Hepatic stellate cell (primary cell): ENCODE measurements around the gene TACC3.

ENCODE experiments used
- DNase-seq: peaks from one replicate; pipeline ENCODE4 v3.0.0; 2011; ENCODE audit warnings: low spot score

Gene TACC3

DNA sequence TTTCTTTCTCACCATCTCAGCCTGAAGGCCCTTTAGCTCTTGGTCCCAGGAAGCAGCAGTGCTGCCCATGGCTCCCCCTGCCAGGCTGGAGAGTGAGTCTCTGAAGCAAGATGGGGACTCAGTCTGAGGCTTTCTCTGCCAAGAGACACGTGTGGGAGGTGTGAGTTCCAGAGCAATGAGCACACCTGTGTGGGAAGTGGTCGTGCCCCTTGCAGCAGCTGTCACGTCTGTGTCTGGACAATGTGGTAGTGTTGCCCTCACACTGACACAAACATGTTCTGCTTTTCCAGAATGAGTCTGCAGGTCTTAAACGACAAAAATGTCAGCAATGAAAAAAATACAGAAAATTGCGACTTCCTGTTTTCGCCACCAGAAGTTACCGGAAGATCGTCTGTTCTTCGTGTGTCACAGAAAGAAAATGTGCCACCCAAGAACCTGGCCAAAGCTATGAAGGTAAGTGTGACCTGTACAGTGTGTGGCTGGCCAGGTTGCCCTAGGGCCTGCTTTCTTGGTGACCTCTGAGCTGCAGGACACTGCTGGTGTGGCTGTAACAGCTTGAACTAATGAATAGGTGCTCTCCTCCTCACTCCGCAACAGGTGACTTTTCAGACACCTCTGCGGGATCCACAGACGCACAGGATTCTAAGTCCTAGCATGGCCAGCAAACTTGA lies 1.9 kb downstream of the TACC3 start:
- DNase-seq, result no peak

DNA sequence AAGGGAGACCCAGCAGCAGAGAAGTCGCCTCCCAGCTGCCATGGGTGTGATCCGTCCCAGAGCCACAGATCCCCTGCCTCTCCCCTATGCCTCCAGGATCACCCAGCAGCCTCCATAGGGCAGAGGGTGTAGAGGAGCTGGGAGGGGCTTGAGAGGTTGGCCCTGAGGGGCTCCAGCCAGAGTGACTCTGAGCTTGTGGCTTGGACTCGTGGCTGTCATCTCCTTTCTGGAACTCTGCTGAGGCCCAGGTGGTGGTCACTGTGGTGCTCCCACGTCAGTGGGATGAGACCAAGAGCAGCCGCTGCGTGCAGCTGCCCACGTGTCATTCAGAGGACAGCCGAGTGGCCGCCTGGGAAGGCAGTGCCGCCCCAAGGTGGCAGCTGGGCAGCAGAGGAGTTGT lies 4.2 kb downstream of the TACC3 start:
- DNase-seq, result no peak

GRCh38 chr4:1726146-1726934 lies 5.0 kb downstream of the TACC3 start:
- peak; percentile 90 for DNase-seq

DNA sequence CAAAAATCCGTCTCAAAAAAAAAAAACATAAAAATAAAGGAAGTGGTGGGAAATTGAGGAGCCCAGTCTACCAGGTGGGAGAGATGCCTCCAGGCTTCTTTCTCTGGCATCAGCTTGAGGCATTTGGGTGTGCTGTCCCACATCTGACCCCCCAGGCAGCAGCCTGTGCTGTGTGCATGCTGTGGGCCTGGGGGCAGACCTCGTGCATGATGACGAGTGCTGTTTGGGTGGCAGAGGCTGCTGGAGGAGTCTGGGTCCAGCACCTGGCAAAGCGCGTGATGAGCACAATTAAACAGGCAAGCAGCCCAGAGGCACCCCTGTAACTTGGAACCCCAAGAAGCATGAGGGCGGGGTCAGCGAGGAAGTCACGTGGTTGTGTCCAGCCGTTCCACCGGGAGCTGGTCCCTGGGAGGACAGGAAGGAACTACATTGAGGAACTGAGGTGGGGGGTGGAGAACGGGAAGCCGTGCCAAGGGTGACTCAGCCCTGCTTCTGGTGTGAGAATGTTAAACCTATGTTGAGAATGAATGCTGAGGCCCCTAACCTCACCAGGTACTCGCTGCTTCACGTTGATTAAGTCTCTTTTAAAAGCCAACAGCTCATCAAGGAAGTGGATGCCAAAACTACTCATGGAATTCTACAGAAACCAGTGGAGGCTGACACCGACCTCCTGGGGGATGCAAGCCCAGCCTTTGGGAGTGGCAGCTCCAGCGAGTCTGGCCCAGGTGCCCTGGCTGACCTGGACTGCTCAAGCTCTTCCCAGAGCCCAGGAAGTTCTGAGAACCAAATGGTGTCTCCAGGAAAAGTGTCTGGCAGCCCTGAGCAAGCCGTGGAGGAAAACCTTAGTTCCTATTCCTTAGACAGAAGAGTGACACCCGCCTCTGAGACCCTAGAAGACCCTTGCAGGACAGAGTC lies 6.1 kb downstream of the TACC3 start:
- peak; percentile 77 for DNase-seq

DNA sequence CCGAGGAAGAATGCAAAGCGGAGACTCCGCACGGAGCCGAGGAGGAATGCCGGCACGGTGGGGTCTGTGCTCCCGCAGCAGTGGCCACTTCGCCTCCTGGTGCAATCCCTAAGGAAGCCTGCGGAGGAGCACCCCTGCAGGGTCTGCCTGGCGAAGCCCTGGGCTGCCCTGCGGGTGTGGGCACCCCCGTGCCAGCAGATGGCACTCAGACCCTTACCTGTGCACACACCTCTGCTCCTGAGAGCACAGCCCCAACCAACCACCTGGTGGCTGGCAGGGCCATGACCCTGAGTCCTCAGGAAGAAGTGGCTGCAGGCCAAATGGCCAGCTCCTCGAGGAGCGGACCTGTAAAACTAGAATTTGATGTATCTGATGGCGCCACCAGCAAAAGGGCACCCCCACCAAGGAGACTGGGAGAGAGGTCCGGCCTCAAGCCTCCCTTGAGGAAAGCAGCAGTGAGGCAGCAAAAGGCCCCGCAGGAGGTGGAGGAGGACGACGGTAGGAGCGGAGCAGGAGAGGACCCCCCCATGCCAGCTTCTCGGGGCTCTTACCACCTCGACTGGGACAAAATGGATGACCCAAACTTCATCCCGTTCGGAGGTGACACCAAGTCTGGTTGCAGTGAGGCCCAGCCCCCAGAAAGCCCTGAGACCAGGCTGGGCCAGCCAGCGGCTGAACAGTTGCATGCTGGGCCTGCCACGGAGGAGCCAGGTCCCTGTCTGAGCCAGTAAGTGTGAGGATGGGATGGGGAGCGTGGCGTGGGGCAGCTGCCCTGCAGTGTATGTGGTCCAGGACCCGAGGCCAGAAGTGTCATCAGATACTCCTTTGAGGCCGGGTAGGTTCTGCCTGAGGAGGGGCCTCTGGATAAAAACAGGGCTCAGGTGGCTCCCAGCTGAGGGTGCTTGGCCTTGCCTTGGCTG lies 7.0 kb downstream of the TACC3 start:
- no peak for DNase-seq

GRCh38 chr4:1730532-1731135 lies 9.3 kb downstream of the TACC3 start:
- no peak for DNase-seq

GRCh38 chr4:1731180-1731579 lies 9.9 kb downstream of the TACC3 start:
- no peak for DNase-seq

DNA sequence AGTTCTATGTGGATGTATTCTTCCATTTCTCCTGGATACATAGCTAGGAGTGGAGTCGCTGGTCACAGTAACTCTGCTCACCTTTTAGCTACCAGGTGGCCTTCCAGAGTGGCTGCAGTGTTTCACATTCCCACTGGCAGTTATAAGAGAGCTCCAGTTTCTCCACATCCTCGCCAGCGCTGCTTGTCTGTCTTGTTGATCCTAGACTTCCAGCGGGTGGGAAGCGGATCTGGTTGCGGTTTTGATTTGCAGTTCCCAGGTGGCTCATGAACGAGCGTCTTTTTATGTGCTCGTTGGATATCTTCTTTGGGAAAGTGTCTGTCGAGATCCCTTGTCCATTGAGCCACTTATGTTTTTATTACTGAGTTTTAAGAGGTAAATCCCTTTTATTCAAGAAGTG lies 11.6 kb downstream of the TACC3 start:
- DNase-seq, result no peak

DNA sequence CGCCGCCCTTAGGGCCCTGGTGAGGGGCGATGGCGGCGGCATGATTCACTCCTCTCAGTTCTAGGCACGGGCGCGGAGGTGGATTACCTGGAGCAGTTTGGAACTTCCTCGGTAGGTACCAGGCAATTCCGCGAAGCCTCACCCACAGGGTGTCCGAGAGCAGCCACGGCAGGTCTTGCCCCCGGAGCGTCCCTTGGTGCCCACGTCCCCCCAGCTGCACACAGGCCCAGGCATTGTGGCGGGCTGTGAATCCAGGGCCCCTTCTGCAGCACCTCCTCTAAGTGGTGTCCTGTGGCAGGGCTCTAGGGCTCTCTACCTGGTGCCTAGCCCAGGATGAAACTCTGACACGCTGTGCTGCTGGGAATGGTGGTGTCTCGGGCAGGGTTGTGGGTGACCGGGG lies 13.9 kb downstream of the TACC3 start:
- no peak for DNase-seq

- DNase-seq, result no peak
Observed at GRCh38 chr4:1736812-1737211, 15.5 kb downstream of the TACC3 start.

GRCh38 chr4:1737666-1738065 lies 16.3 kb downstream of the TACC3 start:
- DNase-seq, result no peak

DNA sequence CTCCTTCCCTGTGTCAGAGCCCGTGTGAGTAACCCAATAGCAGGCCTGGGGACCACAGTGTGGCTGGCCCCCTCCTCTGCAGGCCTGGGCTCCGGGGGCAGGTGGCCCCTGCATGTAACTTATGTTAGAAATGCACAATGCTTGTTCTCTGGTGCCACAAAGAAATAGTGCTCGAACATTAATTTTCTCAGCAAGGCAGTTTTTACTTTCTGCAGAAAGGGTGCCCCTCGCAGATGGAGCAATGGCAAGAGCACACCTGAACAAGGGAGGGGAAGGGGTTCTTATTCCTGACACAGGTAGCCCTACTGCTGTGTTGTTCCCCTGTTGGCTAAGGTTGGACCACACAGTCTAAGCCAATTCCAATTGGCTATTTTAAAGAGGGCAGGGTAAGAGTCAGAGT lies 17.1 kb downstream of the TACC3 start:
- no peak for DNase-seq

DNA sequence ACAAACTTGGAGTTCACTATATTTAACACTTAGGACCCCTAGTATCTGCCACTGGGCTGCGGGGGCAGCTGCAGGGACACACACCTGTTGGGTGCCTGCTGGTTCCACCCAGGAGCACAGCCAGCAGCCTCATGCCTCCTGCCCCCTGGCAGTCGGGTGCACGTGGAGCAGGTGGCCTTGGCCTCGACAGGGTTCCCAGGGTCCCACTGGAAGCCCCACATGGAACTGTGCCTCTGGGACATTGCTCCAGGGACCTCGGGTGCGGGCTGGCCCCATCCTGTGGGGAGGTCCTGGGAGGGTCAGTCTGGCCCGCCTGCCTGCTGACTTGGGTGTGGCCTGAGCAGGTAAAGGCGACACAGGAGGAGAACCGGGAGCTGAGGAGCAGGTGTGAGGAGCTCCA lies 18.0 kb downstream of the TACC3 start:
- DNase-seq, result no peak

DNA sequence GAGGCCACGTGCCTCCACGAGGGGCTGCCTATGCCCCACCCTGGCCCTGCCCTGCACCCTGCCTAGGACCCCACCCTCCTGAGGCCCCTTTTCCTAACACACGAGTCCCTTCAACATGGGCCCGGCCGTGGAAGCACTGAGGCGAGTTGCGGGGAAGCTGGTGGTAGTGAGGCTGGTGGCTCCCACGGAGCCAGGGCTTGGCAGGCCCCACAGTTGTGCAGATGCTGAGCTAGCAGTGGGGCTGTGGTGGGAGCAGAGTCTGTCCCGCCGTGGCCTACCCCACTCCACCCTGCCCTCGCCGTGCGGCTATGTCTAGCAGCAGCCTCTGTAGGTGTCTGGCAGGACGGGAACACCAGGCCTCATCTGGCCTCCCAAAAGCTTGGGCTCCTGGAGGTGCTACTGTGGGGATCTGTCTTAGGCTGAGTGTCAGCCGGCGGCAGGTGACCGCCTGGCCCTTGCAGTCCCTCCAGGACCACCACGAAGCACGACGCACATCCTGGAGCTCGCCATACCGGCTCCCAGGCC lies 18.8 kb downstream of the TACC3 start:
- DNase-seq, result no peak

DNA sequence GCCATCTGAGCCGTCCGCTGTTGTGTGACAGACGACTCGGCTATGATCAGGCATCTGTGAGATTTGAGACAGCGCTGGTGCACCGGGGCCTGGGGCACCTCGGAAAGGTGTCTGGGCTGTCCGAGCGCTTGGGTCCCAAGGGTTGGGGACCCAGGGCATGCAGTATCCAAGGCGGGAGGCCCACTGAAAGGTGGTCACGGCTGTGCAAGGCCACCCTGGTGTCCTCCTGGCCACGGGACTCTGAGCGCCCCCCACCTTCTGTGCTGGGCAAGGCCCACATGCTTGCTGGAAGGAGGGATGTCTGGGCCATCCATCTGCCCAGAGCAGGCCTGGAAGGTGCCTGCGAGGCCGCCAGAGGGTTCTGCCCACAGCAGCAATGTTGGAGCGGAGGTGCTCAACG lies 19.9 kb downstream of the TACC3 start:
- DNase-seq, result no peak

- DNase-seq, result no peak
Observed at GRCh38 chr4:1743551-1743950, 22.2 kb downstream of the TACC3 start.

- no peak for DNase-seq
Observed at GRCh38 chr4:1743975-1744374, 22.7 kb downstream of the TACC3 start.

DNA sequence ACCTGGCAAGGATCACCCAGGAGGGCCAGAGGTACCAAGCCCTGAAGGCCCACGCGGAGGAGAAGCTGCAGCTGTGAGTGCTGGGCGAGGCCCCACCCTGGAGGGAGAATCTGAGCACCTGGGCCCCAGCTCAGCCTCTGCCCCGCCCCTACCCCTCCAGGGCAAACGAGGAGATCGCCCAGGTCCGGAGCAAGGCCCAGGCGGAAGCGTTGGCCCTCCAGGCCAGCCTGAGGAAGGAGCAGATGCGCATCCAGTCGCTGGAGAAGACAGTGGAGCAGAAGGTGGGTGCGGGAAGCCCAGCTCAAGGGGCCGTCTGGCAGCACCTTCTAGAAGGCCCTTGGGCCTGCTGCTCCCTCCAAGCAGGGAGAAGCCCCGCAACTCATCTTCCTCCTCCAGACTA lies 23.2 kb downstream of the TACC3 start:
- DNase-seq, result no peak

- no peak for DNase-seq
Observed at GRCh38 chr4:1745165-1745564, 23.8 kb downstream of the TACC3 start.

GRCh38 chr4:1745697-1746096 lies 24.4 kb downstream of the TACC3 start:
- DNase-seq, result no peak

DNA sequence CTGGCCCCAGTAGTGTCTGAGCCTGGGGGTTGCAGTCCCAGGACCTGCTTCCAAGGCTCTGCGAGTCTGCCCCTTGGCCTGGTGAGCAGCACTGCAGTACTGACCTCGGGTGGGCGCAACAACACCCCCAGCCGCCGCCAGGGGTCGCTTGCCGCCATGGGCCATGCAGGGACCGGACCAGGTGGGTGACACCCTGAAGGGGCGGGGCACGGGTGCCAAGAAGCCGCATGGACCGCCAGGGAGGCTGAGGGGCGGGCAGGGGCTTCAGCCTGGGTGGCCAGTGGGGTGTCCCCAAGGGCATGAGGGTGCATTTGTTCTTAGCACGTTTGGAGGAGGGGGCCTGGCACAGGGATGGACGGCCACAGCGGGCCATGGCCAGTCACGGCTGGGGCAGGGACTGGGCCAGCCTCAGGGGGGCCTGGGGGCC lies 25.0 kb downstream of the TACC3 start:
- DNase-seq, result peak; percentile 86
